ENCODE results near the gene HYOU1.

- TF ChIP-seq, protein P1, sequence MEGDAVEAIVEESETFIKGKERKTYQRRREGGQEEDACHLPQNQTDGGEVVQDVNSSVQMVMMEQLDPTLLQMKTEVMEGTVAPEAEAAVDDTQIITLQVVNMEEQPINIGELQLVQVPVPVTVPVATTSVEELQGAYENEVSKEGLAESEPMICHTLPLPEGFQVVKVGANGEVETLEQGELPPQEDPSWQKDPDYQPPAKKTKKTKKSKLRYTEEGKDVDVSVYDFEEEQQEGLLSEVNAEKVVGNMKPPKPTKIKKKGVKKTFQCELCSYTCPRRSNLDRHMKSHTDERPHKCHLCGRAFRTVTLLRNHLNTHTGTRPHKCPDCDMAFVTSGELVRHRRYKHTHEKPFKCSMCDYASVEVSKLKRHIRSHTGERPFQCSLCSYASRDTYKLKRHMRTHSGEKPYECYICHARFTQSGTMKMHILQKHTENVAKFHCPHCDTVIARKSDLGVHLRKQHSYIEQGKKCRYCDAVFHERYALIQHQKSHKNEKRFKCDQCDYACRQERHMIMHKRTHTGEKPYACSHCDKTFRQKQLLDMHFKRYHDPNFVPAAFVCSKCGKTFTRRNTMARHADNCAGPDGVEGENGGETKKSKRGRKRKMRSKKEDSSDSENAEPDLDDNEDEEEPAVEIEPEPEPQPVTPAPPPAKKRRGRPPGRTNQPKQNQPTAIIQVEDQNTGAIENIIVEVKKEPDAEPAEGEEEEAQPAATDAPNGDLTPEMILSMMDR (IDR thresholded peaks at IDR 0.05 in 4 of 5, conservative IDR thresholded peaks at IDR 0.05 in 1 of 5), result no peak
- TF ChIP-seq POLR2A (IDR thresholded peaks at IDR 0.05), result no peak
Observed at GRCh38 chr11:119091966-119092879, 35.2 kb upstream of the HYOU1 start.
